ENCODE measurements around the gene APOBR. TPM values are rescaled to one million over a fixed set of nuclear protein-coding genes. Genes with fewer than 3 reads are reported as not detected.

The APOBR gene
- total and polyA plus RNA-seq, 2 of the 13 experiments (the other 11 are each of a cell fraction or from before 2014, with no cell fraction given) = 0.03 TPM; not detected in 1

- TF ChIP-seq PREB (CRISPR knock-in tag; IDR thresholded peaks at IDR 0.05) = no peak
- no peak for TF ChIP-seq THRA (CRISPR knock-in tag; IDR thresholded peaks at IDR 0.05; ENCODE audit: borderline replicate concordance)
- no peak for TF ChIP-seq FOXP1 (IDR thresholded peaks at IDR 0.05)
- TF ChIP-seq FOXP1 (CRISPR knock-in tag; IDR thresholded peaks at IDR 0.05) = peak; percentile 68
- peak; percentile 61 for TF ChIP-seq ZNF629 (CRISPR knock-in tag; conservative IDR thresholded peaks at IDR 0.05)
- TF ChIP-seq SIN3B (IDR thresholded peaks at IDR 0.05; ENCODE audit: low read length) = no peak
- no peak for TF ChIP-seq GMEB2 (CRISPR knock-in tag; IDR thresholded peaks at IDR 0.05; ENCODE audit: low read depth)
- TF ChIP-seq RBAK (CRISPR knock-in tag; IDR thresholded peaks at IDR 0.05) = no peak
- TF ChIP-seq, protein P1, sequence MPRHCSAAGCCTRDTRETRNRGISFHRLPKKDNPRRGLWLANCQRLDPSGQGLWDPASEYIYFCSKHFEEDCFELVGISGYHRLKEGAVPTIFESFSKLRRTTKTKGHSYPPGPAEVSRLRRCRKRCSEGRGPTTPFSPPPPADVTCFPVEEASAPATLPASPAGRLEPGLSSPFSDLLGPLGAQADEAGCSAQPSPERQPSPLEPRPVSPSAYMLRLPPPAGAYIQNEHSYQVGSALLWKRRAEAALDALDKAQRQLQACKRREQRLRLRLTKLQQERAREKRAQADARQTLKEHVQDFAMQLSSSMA (CRISPR knock-in tag; IDR thresholded peaks at IDR 0.05) = no peak
- TF ChIP-seq ISX (CRISPR knock-in tag; conservative IDR thresholded peaks at IDR 0.05) = no peak
- no peak for TF ChIP-seq ZNF704 (CRISPR knock-in tag; IDR thresholded peaks at IDR 0.05; ENCODE audit: borderline replicate concordance)
- TF ChIP-seq CCDC6 (CRISPR knock-in tag; IDR thresholded peaks at IDR 0.05) = no peak
- peak; percentile 72; the same call in 1 of the 2 replicates for TF ChIP-seq HOXA3 (CRISPR knock-in tag; IDR thresholded peaks at IDR 0.05)
- TF ChIP-seq, protein P2, sequence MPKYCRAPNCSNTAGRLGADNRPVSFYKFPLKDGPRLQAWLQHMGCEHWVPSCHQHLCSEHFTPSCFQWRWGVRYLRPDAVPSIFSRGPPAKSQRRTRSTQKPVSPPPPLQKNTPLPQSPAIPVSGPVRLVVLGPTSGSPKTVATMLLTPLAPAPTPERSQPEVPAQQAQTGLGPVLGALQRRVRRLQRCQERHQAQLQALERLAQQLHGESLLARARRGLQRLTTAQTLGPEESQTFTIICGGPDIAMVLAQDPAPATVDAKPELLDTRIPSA (CRISPR knock-in tag; IDR thresholded peaks at IDR 0.05; ENCODE audit: borderline replicate concordance) = no peak
- no peak for TF ChIP-seq ZNF570 (CRISPR knock-in tag; IDR thresholded peaks at IDR 0.05; ENCODE audit: borderline replicate concordance)
- TF ChIP-seq HCFC1 (IDR thresholded peaks at IDR 0.05; ENCODE audit: low read depth, low read length) = no peak
- TF ChIP-seq NKX3-1 (CRISPR knock-in tag; IDR thresholded peaks at IDR 0.05) = no peak
- TF ChIP-seq FOXC1 (CRISPR knock-in tag; IDR thresholded peaks at IDR 0.05; ENCODE audit: borderline replicate concordance) = no peak; the same call in 1 of the 2 replicates
- TF ChIP-seq IRF2 (CRISPR knock-in tag; IDR thresholded peaks at IDR 0.05) = no peak
- TF ChIP-seq ZNF577 (CRISPR knock-in tag; IDR thresholded peaks at IDR 0.05; ENCODE audit: borderline replicate concordance, low read depth) = no peak
- no peak for TF ChIP-seq ZNF101 (CRISPR knock-in tag; IDR thresholded peaks at IDR 0.05; ENCODE audit: borderline replicate concordance, low read depth)
- TF ChIP-seq KLF9 (CRISPR knock-in tag; IDR thresholded peaks at IDR 0.05; ENCODE audit: low read depth) = no peak
- TF ChIP-seq ETV5 (CRISPR knock-in tag; IDR thresholded peaks at IDR 0.05; ENCODE audit: borderline replicate concordance) = no peak; the same call in 1 of the 2 replicates
- TF ChIP-seq ZNF383 (CRISPR knock-in tag; IDR thresholded peaks at IDR 0.05; ENCODE audit: borderline replicate concordance) = no peak
- TF ChIP-seq BHLHE40 (IDR thresholded peaks at IDR 0.05; ENCODE audit: low read length) = no peak
- TF ChIP-seq SIN3A (IDR thresholded peaks at IDR 0.05; ENCODE audit: borderline replicate concordance, low read depth, low read length) = no peak
- no peak for TF ChIP-seq ZNF766 (CRISPR knock-in tag; IDR thresholded peaks at IDR 0.05; ENCODE audit: borderline replicate concordance)
Observed at GRCh38 chr16:28528463-28528867, 34.0 kb downstream of the APOBR start (continued).

Measured in HepG2 (cell line).